ENCODE data around the gene COL13A1. TPM values are rescaled to one million over a fixed set of nuclear protein-coding genes. Genes with fewer than 3 reads are reported as not detected.

The COL13A1 gene
- total RNA-seq, 1 donor from 2014 or later = 9.5 TPM

GRCh38 chr10:69907517-69907916 is 105.8 kb downstream of the COL13A1 start:
- H3K27ac Mint-ChIP-seq (ENCODE audit: unreplicated experiment) = no peak overlapping the region
- TF ChIP-seq, protein P1, sequence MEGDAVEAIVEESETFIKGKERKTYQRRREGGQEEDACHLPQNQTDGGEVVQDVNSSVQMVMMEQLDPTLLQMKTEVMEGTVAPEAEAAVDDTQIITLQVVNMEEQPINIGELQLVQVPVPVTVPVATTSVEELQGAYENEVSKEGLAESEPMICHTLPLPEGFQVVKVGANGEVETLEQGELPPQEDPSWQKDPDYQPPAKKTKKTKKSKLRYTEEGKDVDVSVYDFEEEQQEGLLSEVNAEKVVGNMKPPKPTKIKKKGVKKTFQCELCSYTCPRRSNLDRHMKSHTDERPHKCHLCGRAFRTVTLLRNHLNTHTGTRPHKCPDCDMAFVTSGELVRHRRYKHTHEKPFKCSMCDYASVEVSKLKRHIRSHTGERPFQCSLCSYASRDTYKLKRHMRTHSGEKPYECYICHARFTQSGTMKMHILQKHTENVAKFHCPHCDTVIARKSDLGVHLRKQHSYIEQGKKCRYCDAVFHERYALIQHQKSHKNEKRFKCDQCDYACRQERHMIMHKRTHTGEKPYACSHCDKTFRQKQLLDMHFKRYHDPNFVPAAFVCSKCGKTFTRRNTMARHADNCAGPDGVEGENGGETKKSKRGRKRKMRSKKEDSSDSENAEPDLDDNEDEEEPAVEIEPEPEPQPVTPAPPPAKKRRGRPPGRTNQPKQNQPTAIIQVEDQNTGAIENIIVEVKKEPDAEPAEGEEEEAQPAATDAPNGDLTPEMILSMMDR (conservative IDR thresholded peaks at IDR 0.05) = no peak
- no peaks in the 10 kb centered on the region for H3K9me3 Mint-ChIP-seq
- H3K36me3 Mint-ChIP-seq (ENCODE audit: low read depth) = no peaks in the 10 kb centered on the region
- peaks cover 30% of the 10 kb centered on the region for H3K4me1 Mint-ChIP-seq
- H3K27me3 Mint-ChIP-seq (ENCODE audit: low read depth) = no peaks in the 10 kb centered on the region
- H3K4me3 Mint-ChIP-seq = no peak overlapping the region
- no peak for DNase-seq (ENCODE audit: low read depth, low spot score)

- Mint-ChIP-seq H3K27ac (ENCODE audit: unreplicated experiment) (no peak overlapping the region), H3K36me3 (ENCODE audit: low read depth) (no peaks in the 10 kb centered on the region), H3K9me3 (no peaks in the 10 kb centered on the region), H3K4me3 (no peak overlapping the region), H3K4me1 (peaks cover 31% of the 10 kb centered on the region), H3K27me3 (ENCODE audit: low read depth) (no peaks in the 10 kb centered on the region)
- TF ChIP-seq, protein P1 (conservative IDR thresholded peaks at IDR 0.05) = no peak
- no peak for DNase-seq (ENCODE audit: low read depth, low spot score)
These were observed 106.4 kb downstream of the COL13A1 start for GRCh38 chr10:69908124-69908523.

DNA sequence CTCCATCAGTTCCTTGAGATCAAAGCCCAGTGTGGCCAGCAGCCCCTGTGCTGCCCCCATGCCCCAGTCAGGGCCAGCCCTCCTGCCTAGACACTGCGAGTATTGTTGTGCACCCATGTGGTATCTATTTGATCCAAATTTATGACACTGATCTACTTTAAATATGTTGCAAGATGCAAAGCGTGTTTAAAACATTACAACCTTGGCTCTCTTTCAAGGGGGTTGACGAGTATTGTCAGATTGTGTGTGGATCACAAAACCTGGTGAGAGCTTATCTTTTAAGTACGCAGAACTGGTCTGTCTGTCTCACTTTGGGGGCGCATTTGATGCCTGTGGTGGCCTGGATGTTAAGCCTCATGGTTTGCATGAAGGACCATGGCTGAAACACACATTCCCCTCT is 108.9 kb downstream of the COL13A1 start:
- H3K4me1 Mint-ChIP-seq = peaks cover 45% of the 10 kb centered on the region
- H3K4me3 Mint-ChIP-seq = no peak overlapping the region
- no peak overlapping the region for H3K27ac Mint-ChIP-seq (ENCODE audit: unreplicated experiment)
- TF ChIP-seq, protein P1 (conservative IDR thresholded peaks at IDR 0.05) = no peak
- no peak for DNase-seq (ENCODE audit: low read depth, low spot score)
- no peaks in the 10 kb centered on the region for H3K27me3 Mint-ChIP-seq (ENCODE audit: low read depth)
- no peaks in the 10 kb centered on the region for H3K36me3 Mint-ChIP-seq (ENCODE audit: low read depth)
- no peaks in the 10 kb centered on the region for H3K9me3 Mint-ChIP-seq

GRCh38 chr10:69911613-69912528 is 110.2 kb downstream of the COL13A1 start:
- Mint-ChIP-seq H3K36me3 (ENCODE audit: low read depth) (no peaks in the 10 kb centered on the region), H3K9me3 (no peaks in the 10 kb centered on the region), H3K4me1 (peaks cover 45% of the 10 kb centered on the region), H3K27me3 (ENCODE audit: low read depth) (no peaks in the 10 kb centered on the region), H3K4me3 (no peak overlapping the region), H3K27ac (ENCODE audit: unreplicated experiment) (no peak overlapping the region)
- no peak for DNase-seq (ENCODE audit: low read depth, low spot score)
- TF ChIP-seq, protein P1 (conservative IDR thresholded peaks at IDR 0.05) = no peak

GRCh38 chr10:69912589-69912988 is 110.9 kb downstream of the COL13A1 start:
- peak overlapping the region; percentile 90 for H3K27ac Mint-ChIP-seq (ENCODE audit: unreplicated experiment)
- H3K36me3 Mint-ChIP-seq (ENCODE audit: low read depth) = no peaks in the 10 kb centered on the region
- peaks cover 44% of the 10 kb centered on the region for H3K4me1 Mint-ChIP-seq
- no peaks in the 10 kb centered on the region for H3K9me3 Mint-ChIP-seq
- H3K4me3 Mint-ChIP-seq = no peak overlapping the region
- H3K27me3 Mint-ChIP-seq (ENCODE audit: low read depth) = peaks cover 3% of the 10 kb centered on the region
- TF ChIP-seq, protein P1 (conservative IDR thresholded peaks at IDR 0.05) = no peak
- DNase-seq (ENCODE audit: low read depth, low spot score) = no peak

Data from neural crest cell (in vitro differentiated cells).